HepG2 (cell line): Measurements from ENCODE around the gene DDX43. TPM values are rescaled to one million over a fixed set of nuclear protein-coding genes. Genes with fewer than 3 reads are reported as not detected.

Experiments used
- MEIS1 ChIP-seq: sonication (generic); formaldehyde crosslinking; IDR thresholded peaks from 2 replicates; pipeline ENCODE4 v1.9.0; 2021; ENCODE audit warnings: mild to moderate bottlenecking, missing genetic modification reagents, moderate library complexity, borderline replicate concordance
- POGK ChIP-seq: sonication (generic); formaldehyde crosslinking; conservative IDR thresholded peaks from 2 replicates; pipeline ENCODE4 v1.8.0; 2022; ENCODE audit warnings: mild to moderate bottlenecking, moderate library complexity, missing genetic modification reagents
- REPIN1 ChIP-seq: sonication (generic); formaldehyde crosslinking; IDR thresholded peaks from 2 replicates; pipeline ENCODE4 v1.8.0; 2022; ENCODE audit warnings: missing genetic modification reagents, low read depth, mild to moderate bottlenecking, borderline replicate concordance
- SRSF4 ChIP-seq: fragments of 200-400 bp; formaldehyde crosslinking; IDR thresholded peaks from one replicate; pipeline ENCODE4 v1.6.1; 2018; ENCODE audit warnings: mild to moderate bottlenecking, low read depth, low read length, moderate library complexity; ENCODE audit not compliant: poor library complexity, severe bottlenecking
- TMF1 ChIP-seq: sonication (generic); formaldehyde crosslinking; IDR thresholded peaks from 2 replicates; pipeline ENCODE4 v1.8.1; 2022; ENCODE audit warnings: low read depth, missing genetic modification reagents
- ZBTB46 ChIP-seq: sonication (generic); formaldehyde crosslinking; IDR thresholded peaks from 2 replicates; pipeline ENCODE4 v1.4.0; 2020; ENCODE audit warnings: mild to moderate bottlenecking, missing genetic modification reagents, borderline replicate concordance
- ZFYVE20 ChIP-seq: sonication (generic); formaldehyde crosslinking; IDR thresholded peaks from 2 replicates; pipeline ENCODE4 v1.8.0; 2023; ENCODE audit warnings: low read depth, mild to moderate bottlenecking, moderate library complexity, missing genetic modification reagents, borderline replicate concordance
- ZNF251 ChIP-seq: sonication (generic); formaldehyde crosslinking; IDR thresholded peaks from 2 replicates; pipeline ENCODE4 v1.9.0; 2021; ENCODE audit warnings: mild to moderate bottlenecking, missing genetic modification reagents
- ZNF296 ChIP-seq: sonication (generic); formaldehyde crosslinking; conservative IDR thresholded peaks from 2 replicates; pipeline ENCODE4 v1.5.0; 2020; ENCODE audit warnings: mild to moderate bottlenecking, missing genetic modification reagents
- ZNF451 ChIP-seq: sonication (generic); formaldehyde crosslinking; IDR thresholded peaks from 2 replicates; pipeline ENCODE4 v1.5.0; 2020; ENCODE audit warnings: mild to moderate bottlenecking, missing genetic modification reagents
- ZNF770 ChIP-seq: sonication (generic); formaldehyde crosslinking; IDR thresholded peaks from 2 replicates; pipeline ENCODE4 v1.5.0; 2020; ENCODE audit warnings: mild to moderate bottlenecking, missing genetic modification reagents
- ZNF777 ChIP-seq: sonication (generic); formaldehyde crosslinking; IDR thresholded peaks from 2 replicates; pipeline ENCODE4 v1.4.0; 2020; ENCODE audit warnings: missing genetic modification reagents
- ZNF780A ChIP-seq: sonication (generic); formaldehyde crosslinking; IDR thresholded peaks from 2 replicates; pipeline ENCODE4 v1.8.0; 2022; ENCODE audit warnings: mild to moderate bottlenecking, missing genetic modification reagents, moderate library complexity
- polyA plus RNA-seq, 8 experiments: library from polyadenylated mRNA; depleted of rRNA in 3 of 8; stranded (reverse) in 7 of 8; unstranded in 1 of 8; fragments of >200 nt; fragmentation: Illumina TruSeq in 4 of 8; extraction: Trizol in 4 of 8; gene quantifications; 2 replicates each; pipeline versions ENCODE4 v1.2.1 to v1.2.3, GENCODE V29; 2011 to 2016; ENCODE audit warnings: low read depth in 4 of 8, missing spikeins in 1 of 8, mixed read lengths in 1 of 8; ENCODE audit not compliant: insufficient read depth in 1 of 8
- total RNA-seq, 5 experiments: library from RNA; depleted of rRNA; stranded (reverse); fragments of >200 nt; fragmentation: Illumina TruSeq; extraction: Trizol; gene quantifications; 2 replicates each; pipeline ENCODE4 v1.2.3, GENCODE V29; 2016; ENCODE audit warnings: low read depth in 1 of 5
- TF ChIP-seq, protein P1 (sequence below): sonication (generic); formaldehyde crosslinking; IDR thresholded peaks from 2 replicates; pipeline ENCODE4 v1.4.0; 2020; ENCODE audit warnings: missing genetic modification reagents

Gene DDX43
- total and polyA plus RNA-seq, 2 of the 13 experiments (the other 11 are each of a cell fraction or from before 2014, with no cell fraction given) = not detected

GRCh38 chr6:73461537-73462350, 67.1 kb downstream of the DDX43 start, which contains the start of gene MTO1 (continued):
- TF ChIP-seq ZBTB46 (CRISPR knock-in tag) = 0 out of 2 replicates have a peak, but pooled peaks have one; percentile 29
- TF ChIP-seq, protein P1, sequence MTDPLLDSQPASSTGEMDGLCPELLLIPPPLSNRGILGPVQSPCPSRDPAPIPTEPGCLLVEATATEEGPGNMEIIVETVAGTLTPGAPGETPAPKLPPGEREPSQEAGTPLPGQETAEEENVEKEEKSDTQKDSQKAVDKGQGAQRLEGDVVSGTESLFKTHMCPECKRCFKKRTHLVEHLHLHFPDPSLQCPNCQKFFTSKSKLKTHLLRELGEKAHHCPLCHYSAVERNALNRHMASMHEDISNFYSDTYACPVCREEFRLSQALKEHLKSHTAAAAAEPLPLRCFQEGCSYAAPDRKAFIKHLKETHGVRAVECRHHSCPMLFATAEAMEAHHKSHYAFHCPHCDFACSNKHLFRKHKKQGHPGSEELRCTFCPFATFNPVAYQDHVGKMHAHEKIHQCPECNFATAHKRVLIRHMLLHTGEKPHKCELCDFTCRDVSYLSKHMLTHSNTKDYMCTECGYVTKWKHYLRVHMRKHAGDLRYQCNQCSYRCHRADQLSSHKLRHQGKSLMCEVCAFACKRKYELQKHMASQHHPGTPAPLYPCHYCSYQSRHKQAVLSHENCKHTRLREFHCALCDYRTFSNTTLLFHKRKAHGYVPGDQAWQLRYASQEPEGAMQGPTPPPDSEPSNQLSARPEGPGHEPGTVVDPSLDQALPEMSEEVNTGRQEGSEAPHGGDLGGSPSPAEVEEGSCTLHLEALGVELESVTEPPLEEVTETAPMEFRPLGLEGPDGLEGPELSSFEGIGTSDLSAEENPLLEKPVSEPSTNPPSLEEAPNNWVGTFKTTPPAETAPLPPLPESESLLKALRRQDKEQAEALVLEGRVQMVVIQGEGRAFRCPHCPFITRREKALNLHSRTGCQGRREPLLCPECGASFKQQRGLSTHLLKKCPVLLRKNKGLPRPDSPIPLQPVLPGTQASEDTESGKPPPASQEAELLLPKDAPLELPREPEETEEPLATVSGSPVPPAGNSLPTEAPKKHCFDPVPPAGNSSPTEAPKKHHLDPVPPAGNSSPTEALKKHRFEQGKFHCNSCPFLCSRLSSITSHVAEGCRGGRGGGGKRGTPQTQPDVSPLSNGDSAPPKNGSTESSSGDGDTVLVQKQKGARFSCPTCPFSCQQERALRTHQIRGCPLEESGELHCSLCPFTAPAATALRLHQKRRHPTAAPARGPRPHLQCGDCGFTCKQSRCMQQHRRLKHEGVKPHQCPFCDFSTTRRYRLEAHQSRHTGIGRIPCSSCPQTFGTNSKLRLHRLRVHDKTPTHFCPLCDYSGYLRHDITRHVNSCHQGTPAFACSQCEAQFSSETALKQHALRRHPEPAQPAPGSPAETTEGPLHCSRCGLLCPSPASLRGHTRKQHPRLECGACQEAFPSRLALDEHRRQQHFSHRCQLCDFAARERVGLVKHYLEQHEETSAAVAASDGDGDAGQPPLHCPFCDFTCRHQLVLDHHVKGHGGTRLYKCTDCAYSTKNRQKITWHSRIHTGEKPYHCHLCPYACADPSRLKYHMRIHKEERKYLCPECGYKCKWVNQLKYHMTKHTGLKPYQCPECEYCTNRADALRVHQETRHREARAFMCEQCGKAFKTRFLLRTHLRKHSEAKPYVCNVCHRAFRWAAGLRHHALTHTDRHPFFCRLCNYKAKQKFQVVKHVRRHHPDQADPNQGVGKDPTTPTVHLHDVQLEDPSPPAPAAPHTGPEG (CRISPR knock-in tag) = 0 out of 2 replicates have a peak, but pooled peaks have one; percentile 34
- TF ChIP-seq REPIN1 = peak; percentile 33; the same call in 1 of the 2 replicates
- TF ChIP-seq SRSF4 = no peak
- TF ChIP-seq ZNF777 = peak; percentile 96
- TF ChIP-seq POGK (CRISPR knock-in tag) = peak; percentile 77; the same call in 1 of the 2 replicates
- peak; percentile 76 for TF ChIP-seq TMF1
- peak; percentile 24; the same call in 1 of the 2 replicates for TF ChIP-seq ZNF296
- TF ChIP-seq ZFYVE20 (CRISPR knock-in tag) = 0 out of 2 replicates have a peak, but pooled peaks have one; percentile 52
- peak; percentile 33 for TF ChIP-seq ZNF770 (CRISPR knock-in tag)
- TF ChIP-seq MEIS1 (CRISPR knock-in tag) = 0 out of 2 replicates have a peak, but pooled peaks have one; percentile 65
- TF ChIP-seq ZNF451 = 0 out of 2 replicates have a peak, but pooled peaks have one; percentile 41
- peak; percentile 85; the same call in 1 of the 2 replicates for TF ChIP-seq ZNF251 (CRISPR knock-in tag)
- 0 out of 2 replicates have a peak, but pooled peaks have one; percentile 48 for TF ChIP-seq ZNF780A (CRISPR knock-in tag)
